ENCODE measurements around the gene MIA2.

GRCh38 chr14:39406560-39406959 lies 172.8 kb downstream of the MIA2 start:
- TF ChIP-seq GATA2 (IDR thresholded peaks at IDR 0.05; ENCODE audit: low read depth, low read length) = no peak
- TF ChIP-seq GATA3 (IDR thresholded peaks at IDR 0.05; ENCODE audit: low read depth, low read length) = no peak
